Ascending aorta (tissue), 2 donors: ENCODE data around the gene SAMD14. TPM values are rescaled to one million over a fixed set of nuclear protein-coding genes. Genes with fewer than 3 reads are reported as not detected.

Experiments used
- DNase-seq, 2 donors: peaks; one replicate each; pipeline ENCODE4 v3.0.0-alpha.2; 2019; ENCODE audit warnings: low spot score in 2 of 2
- H3K27ac ChIP-seq, 2 donors: fragments of 200-600 bp; sonication (generic); one replicate each; pipeline ENCODE4 v1.5.1; 2016 to 2017; ENCODE audit warnings: mild to moderate bottlenecking in 1 of 2
- H3K27me3 ChIP-seq: fragments of 200-600 bp; sonication (generic); one replicate; pipeline ENCODE4 v1.5.1; 2017
- H3K36me3 ChIP-seq, 2 donors: fragments of 200-600 bp; sonication (generic); one replicate each; pipeline ENCODE4 v1.5.1; 2016
- H3K4me1 ChIP-seq, 2 donors: fragments of 200-600 bp; sonication (generic); one replicate each; pipeline ENCODE4 v1.5.1; 2016 to 2017; ENCODE audit warnings: mild to moderate bottlenecking in 1 of 2
- H3K4me3 ChIP-seq, 2 donors: fragments of 200-600 bp; sonication (generic); one replicate each; pipeline ENCODE4 v1.5.1; 2016 to 2017; ENCODE audit warnings: mild to moderate bottlenecking in 1 of 2
- H3K9me3 ChIP-seq, 2 donors: fragments of 200-600 bp; sonication (generic); one replicate each; pipeline ENCODE4 v1.5.1; 2016
- CTCF ChIP-seq, 3 experiments: fragments of 200-600 bp in 2 of 3; fragments of 450-650 bp in 1 of 3; sonication (generic) in 2 of 3; IDR thresholded peaks; one replicate each; pipeline ENCODE4 v1.5.1; 2016 to 2019; ENCODE audit warnings: antibody characterized with exemption in 3 of 3, mild to moderate bottlenecking in 1 of 3, moderate library complexity in 1 of 3
- intact Hi-C: fragments of 100-400 bp; cut with DNase I; formaldehyde crosslinking; loops from one replicate; pipeline ENCODE4 v1.15.1; 2023
- total RNA-seq: library from RNA; depleted of rRNA; stranded (reverse); fragments of >200 nt; gene quantifications from one replicate; pipeline ENCODE4 v1.1.0, GENCODE V29; 2016

SAMD14 gene
- total RNA-seq, 1 donor from 2014 or later, result 3.2 TPM

GRCh38 chr17:50135316-50136095, 5.5 kb upstream of the SAMD14 start:
- Histone ChIP-seq H3K27ac (no peak overlapping the region), H3K9me3 (no peaks in the 10 kb centered on the region), H3K27me3 (no peaks in the 10 kb centered on the region), H3K36me3 (peaks cover 56 to 60% of the 10 kb centered on the region in 2 donors), H3K4me1 (peaks cover 20 to 41% of the 10 kb centered on the region in 2 donors), H3K4me3 (no peak overlapping the region)
- no peak for TF ChIP-seq CTCF (IDR thresholded peaks at IDR 0.05)
- no peak for DNase-seq
- intact Hi-C loops, result no loop called here

DNA sequence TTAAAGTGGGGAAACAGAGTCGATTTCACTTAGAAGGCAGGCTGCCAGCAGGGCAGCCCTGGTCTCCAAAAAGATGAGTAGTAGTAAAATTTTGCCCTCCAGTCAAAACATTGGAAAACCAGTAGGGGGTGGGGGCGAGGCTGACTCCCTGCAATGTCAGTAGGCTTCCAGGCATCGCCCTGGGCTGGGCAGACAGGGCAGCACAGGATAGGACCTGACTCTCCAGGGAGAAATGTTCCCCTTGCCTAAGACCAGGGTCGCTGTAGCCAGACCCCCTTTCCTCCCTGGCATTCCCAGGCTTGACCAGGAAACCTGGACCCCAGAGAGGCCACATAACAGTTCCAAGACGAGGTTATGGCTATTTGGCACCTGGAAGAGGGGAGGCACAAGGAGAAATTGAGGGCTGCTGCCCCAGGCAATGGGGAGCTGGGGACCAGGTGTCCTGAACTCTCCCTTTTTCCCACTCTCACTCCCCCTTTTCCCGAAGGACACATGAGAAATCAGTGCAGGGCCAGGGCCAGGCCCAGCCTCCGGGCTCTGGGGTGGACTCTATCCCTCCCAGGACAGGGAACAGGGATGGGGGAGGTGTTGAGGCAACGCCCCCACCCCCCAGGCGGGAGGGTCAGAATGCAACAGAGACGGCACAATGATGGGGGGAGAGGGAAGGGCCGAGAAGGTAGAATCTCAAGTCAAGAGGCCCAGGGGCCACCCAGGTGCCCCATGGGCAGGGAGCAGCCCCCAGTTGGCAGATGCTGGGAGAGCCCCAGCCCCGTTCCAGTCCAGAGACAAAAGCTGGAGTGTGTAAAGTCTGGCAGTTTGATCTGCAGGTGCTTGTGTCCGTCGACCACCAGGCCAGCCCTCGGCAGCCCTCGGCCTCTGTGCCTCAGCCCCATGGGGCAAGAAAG, 4.5 kb upstream of the SAMD14 start:
- no peak for DNase-seq
- H3K36me3 ChIP-seq, result peaks cover 50 to 53% of the 10 kb centered on the region in 2 donors
- H3K4me1 ChIP-seq, result peaks cover 25 to 43% of the 10 kb centered on the region in 2 donors
- H3K27me3 ChIP-seq, result no peaks in the 10 kb centered on the region
- peak in 1 of 3 experiments; percentile 5 for TF ChIP-seq CTCF (IDR thresholded peaks at IDR 0.05)
- H3K9me3 ChIP-seq, result no peaks in the 10 kb centered on the region
- intact Hi-C loops, result no loop called here
- H3K4me3 ChIP-seq, result no peak overlapping the region
- peak overlapping the region; percentile 85 to 93 for H3K27ac ChIP-seq

DNA sequence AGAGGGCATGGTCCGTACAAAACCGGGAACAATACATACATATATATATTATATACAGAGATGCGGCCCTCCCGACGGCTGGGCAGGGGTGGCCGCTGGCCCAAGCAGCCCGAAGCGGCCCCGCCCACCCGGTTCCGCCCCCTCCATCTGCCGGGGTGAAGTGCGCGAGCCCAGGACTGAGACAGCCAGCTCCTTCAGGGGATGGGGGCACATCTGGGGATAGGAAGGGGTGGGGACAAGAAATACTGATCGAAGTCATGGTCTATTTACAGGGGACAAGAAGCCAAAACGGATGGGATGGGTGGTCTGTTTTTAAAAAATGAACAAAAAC, 3.8 kb upstream of the SAMD14 start:
- Histone ChIP-seq H3K27me3 (no peaks in the 10 kb centered on the region), H3K36me3 (peaks cover 43 to 45% of the 10 kb centered on the region in 2 donors), H3K9me3 (no peaks in the 10 kb centered on the region), H3K27ac (peak overlapping the region; percentile 85 to 93), H3K4me3 (no peak overlapping the region), H3K4me1 (peaks cover 30 to 50% of the 10 kb centered on the region in 2 donors)
- no peak for DNase-seq
- no peak for TF ChIP-seq CTCF (IDR thresholded peaks at IDR 0.05)
- intact Hi-C loops, result no loop called here

- no peak for TF ChIP-seq CTCF (IDR thresholded peaks at IDR 0.05)
- Histone ChIP-seq H3K36me3 (peaks cover 38 to 40% of the 10 kb centered on the region in 2 donors), H3K4me3 (peak overlapping the region in 1 of 2 donors; percentile 23), H3K9me3 (no peaks in the 10 kb centered on the region), H3K27me3 (no peaks in the 10 kb centered on the region), H3K4me1 (peaks cover 34 to 53% of the 10 kb centered on the region in 2 donors), H3K27ac (peak overlapping the region; percentile 85 to 93)
- peak; percentile 45 to 87 for DNase-seq
- intact Hi-C loops, result no loop called here
Measured at GRCh38 chr17:50133028-50133768, 3.2 kb upstream of the SAMD14 start.

DNA sequence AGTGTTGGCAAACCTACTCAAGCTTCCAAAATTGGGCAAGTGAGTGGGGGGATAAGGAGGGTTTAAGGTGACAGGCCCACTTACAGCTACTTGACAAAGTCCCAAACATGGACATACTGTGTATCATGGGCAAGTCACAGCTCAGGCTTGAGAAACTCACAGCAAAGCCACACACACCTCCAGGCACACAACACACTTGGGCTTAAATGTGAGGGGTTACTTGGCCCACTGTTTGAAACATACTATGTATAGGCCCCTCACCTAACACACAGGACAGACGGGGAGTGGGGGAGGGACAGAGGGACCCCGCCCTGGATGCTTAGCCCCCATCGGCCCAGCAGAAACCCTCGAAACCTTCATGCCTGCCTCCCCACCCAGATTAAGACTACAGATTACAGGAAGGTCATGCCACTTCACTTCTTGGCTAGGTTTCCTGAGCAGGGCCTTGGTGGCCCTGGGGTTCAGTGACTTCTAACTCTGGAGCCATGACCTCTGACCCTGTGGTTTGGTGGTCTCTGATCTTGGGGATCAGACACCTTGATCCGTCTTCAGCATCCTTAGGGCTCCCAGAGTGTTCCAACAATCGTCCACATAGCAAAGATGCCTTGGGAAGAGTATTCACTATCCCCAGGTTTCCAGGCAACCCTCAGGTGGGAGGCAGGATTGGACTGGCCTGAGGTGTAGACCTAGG, 2.3 kb upstream of the SAMD14 start:
- Histone ChIP-seq H3K9me3 (no peaks in the 10 kb centered on the region), H3K4me3 (no peak overlapping the region), H3K36me3 (peaks cover 28 to 30% of the 10 kb centered on the region in 2 donors), H3K27ac (peak overlapping the region; percentile 85 to 93), H3K27me3 (no peaks in the 10 kb centered on the region), H3K4me1 (peaks cover 34 to 53% of the 10 kb centered on the region in 2 donors)
- no peak for TF ChIP-seq CTCF (IDR thresholded peaks at IDR 0.05)
- DNase-seq, result no peak
- intact Hi-C loops, result no loop called here
